Measurements from ENCODE around the gene CDH5. TPM values are rescaled to one million over a fixed set of nuclear protein-coding genes. Genes with fewer than 3 reads are reported as not detected.

The CDH5 gene
- total RNA-seq, 1 donor from 2014 or later, result 13.5 TPM

GRCh38 chr16:66353055-66353454 lies 13.4 kb upstream of the CDH5 start:
- DNase-seq (ENCODE audit: low spot score), result no peak
- no peak for ATAC-seq

GRCh38 chr16:66354034-66354909 lies 12.2 kb upstream of the CDH5 start:
- ATAC-seq (peak; percentile 10), DNase-seq (ENCODE audit: low spot score) (no peak)

GRCh38 chr16:66355526-66355925 lies 11.0 kb upstream of the CDH5 start:
- no peak for ATAC-seq
- DNase-seq (ENCODE audit: low spot score), result no peak

DNA sequence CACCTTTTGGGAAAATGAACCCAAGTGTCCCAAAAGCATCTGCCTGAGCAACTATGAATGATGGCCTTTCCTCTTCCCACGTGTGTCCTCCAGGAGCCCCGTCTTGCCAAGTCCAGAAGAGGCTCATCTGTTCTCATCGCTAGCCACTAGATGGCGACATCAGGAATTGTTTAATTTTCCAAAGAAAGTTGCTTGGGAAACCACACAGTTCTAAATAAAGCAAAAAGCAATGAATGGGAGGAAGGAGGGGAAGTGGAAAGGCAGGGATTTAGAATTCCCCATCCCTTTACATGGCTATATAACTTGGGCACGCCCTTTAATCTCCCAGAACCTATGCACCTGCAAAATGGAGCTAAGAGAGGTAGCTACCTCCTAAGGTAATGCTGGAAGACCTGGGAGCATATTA lies 9.0 kb upstream of the CDH5 start:
- DNase-seq (ENCODE audit: low spot score), result no peak
- peak; percentile 77 for ATAC-seq

DNA sequence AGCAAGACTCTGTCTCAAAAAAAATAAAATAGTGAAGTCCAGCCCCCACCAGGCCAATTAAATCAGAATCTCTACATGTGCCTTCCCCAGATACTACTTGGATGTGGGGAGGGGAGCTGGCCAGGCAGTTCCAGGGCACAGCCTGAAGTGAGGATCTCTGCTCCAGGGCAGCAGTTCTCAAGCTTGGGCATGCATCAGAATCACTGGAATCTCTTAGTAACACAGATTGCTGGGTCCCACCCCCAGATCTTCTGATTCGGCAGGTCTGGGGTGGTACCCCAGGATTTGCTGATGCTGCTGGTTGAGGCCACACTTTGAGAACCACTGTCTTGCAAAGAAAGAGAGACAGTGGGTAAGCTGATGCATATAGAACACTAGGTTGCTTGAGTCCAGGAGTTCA lies 8.3 kb upstream of the CDH5 start:
- DNase-seq (ENCODE audit: low spot score) (no peak), ATAC-seq (no peak)

DNA sequence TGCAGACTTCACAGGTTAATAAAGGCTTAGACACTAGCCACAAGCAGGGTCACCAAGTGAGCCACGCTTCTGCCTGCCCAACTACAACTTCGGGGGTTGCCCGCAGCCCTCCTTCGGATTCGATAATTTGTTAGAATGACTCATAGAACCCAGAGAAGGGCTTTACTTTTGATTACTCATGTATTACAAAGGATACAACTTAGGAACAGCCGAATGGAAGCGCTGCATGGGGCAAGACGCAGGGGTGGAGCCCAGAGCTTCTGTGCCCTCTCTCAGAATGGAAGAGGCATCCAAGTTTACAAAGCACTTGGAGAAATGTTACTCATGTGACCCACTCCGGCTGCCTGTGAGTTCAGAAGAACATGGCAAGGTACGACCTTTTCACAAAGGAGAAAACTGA lies 7.5 kb upstream of the CDH5 start:
- ATAC-seq (no peak), DNase-seq (ENCODE audit: low spot score) (no peak)

GRCh38 chr16:66359811-66360608 lies 6.5 kb upstream of the CDH5 start:
- no peak for DNase-seq (ENCODE audit: low spot score)

DNA sequence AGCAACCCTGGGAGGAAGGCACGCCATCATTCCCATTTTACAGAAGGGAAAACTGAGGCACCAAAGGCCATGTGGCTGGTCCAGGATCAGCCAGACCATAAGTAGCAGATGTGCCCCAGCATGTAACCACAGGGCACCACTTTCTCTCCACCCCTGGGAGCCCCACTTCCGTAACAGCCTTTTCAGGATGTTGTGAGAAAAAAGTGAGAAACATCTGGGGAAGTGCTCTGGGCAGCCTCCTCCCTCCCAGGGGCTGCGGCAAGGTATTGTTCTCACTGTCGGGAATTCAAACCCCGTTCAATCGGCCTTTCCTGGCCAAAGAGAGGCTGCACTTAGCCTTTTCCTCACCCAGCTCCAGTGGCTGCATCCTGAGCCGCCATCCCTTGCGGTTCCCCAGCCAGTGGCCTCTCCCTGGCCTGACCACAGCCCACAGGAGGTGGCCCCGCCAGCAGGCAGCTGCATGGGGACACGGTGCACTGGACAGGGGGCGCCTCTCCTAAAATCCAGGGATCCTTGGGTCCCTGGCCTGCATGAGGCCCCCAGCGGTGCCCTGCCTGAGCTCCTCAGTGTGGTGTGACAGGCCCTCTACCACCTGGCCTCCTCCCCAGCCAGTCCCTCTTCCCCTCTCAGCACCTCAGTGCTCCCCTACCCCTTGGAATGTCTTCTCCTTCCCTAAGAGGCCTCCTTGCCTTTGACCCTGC lies 5.7 kb upstream of the CDH5 start:
- no peak for DNase-seq (ENCODE audit: low spot score)
- ATAC-seq, result no peak

More at GRCh38 chr16:66359811-66360608, 6.5 kb upstream of the CDH5 start:
- peak; percentile 40 for ATAC-seq

- no peak for ATAC-seq
- DNase-seq (ENCODE audit: low spot score), result no peak
These were observed 4.8 kb upstream of the CDH5 start for GRCh38 chr16:66361604-66362135.

GRCh38 chr16:66363211-66363777 lies 3.2 kb upstream of the CDH5 start:
- ATAC-seq (no peak), DNase-seq (ENCODE audit: low spot score) (no peak)

DNA sequence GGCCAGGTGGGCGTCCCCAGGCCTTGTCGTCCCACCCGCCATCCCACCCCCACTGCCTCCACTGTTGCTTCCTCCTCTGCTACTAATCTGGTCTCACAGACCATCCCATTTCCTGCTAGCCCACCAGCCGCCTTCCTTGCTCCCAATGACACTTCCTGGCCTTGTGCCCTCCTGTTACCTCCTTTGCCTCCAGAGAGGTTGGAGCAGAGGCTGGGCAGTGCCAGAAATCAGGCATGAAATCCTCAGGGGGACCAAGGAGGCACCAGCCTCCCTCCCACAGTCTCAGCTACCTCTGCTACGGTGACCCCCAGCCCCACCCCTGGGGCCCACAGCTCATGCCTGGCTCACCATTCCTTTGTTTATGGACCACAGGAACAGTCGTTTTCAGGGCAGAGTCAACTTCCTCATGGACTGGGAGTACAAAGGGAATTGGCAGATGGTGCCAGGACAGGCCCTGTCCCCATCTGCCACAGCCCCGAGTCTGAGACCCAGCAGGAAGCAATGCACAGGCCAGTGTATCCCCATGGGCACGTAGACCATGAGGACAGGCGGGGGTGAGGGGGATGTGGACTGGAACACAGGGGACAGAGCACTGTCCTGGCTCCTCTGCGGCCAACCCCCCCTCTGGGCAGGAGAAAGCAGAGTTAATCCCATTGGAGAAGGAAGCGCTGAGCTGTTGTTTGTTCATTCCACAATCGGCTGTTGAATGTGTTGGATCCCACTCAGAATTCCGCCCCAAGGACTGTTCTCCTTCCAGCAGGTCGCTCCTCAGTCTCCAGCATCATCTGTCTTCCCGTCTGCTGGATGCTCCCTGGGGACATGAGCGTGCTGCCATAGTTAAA lies 2.2 kb upstream of the CDH5 start:
- no peak for DNase-seq (ENCODE audit: low spot score)
- peak; percentile 16 for ATAC-seq

DNA sequence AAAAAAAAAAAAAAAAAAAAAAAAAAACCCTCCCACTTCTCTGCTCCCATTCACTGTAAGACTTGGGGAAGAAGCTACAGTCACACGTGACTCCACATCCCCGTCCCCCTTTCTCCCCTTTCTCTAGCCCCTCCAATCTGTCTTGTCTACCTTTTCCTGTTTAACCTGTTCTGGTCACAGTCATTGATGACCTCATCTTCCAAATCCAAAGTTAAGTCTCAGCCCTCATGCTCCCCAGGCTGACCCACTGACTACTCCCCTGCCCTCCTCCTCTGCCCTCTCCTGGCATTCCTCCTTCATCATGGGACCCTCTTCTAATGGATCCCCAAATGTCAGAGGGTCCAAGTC lies 1.6 kb upstream of the CDH5 start:
- ATAC-seq (no peak), DNase-seq (ENCODE audit: low spot score) (no peak)

- ATAC-seq (peak; percentile 34), DNase-seq (ENCODE audit: low spot score) (no peak)
These were observed 840 bp upstream of the CDH5 start for GRCh38 chr16:66365651-66366050.

DNA sequence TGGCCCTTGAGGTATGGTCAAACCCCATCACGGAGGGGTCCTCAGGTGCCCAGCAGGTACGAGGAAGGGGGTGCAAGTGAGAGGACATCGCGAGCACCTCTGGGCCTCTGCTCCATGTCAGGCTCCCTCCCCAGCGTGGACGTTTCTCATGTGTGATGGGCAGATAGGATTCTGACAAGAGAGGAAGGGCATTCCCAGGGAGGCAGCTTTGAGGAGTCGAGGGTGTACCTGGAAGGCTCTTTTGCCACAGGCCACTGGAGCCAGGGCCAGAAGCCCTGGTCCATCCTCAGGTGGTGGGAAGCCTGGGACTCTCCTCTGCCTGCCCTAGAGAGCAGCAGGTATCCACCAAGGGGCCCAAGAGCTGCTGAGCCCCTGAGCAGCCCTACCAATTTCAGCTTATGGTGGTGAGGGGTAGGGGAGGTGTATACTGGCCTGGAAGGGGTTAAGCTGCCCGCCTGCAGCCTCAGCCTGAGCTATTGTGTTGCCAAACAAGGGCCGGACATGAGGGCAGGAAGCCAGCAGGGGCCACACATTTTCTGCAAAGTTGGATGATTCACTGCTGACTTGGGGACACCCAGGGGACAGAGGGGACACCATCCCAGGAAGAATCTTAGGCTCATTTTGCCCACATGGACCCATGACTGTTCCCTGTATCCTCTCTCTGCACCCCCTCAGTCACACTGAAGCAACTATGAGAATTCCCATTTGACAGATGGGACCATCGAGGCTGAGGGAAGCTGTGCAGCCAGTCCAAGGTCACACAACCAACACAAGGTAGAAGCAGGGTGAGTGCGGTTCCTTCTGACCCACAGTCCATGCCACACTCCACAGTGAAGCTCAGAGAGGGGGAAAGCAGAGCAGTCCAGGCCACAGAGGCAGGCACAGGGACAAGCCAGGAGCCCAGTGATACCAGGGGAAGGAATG lies 1.7 kb downstream of the CDH5 start:
- DNase-seq (ENCODE audit: low spot score), result no peak
- ATAC-seq, result no peak

DNA sequence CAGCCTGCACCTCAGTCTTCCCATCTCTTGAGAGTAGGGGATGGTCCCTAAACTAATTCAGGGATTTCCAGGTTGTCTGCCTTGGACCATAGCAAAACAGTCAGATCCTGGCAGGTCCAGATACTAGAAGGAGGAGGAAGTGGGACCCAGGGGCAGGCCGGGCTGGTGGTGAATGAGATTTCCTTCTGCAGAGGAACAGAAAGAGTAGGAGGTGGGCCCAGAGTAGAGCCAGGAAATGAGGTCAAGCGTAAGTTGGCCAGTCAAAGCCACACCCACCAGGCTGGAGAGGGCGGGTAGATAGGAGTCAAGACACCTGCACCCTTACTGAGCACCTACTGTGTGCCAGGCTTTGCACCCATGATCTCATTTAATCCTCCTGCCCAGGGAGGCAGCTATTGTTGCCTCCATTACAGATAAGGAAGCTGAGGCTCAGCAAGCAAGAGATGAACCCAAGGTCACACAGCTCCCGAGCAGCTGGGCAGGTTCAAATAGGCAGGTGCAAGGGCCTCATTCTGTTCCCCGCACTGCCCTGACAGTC lies 2.6 kb downstream of the CDH5 start:
- no peak for DNase-seq (ENCODE audit: low spot score)
- ATAC-seq, result peak; percentile 33

DNA sequence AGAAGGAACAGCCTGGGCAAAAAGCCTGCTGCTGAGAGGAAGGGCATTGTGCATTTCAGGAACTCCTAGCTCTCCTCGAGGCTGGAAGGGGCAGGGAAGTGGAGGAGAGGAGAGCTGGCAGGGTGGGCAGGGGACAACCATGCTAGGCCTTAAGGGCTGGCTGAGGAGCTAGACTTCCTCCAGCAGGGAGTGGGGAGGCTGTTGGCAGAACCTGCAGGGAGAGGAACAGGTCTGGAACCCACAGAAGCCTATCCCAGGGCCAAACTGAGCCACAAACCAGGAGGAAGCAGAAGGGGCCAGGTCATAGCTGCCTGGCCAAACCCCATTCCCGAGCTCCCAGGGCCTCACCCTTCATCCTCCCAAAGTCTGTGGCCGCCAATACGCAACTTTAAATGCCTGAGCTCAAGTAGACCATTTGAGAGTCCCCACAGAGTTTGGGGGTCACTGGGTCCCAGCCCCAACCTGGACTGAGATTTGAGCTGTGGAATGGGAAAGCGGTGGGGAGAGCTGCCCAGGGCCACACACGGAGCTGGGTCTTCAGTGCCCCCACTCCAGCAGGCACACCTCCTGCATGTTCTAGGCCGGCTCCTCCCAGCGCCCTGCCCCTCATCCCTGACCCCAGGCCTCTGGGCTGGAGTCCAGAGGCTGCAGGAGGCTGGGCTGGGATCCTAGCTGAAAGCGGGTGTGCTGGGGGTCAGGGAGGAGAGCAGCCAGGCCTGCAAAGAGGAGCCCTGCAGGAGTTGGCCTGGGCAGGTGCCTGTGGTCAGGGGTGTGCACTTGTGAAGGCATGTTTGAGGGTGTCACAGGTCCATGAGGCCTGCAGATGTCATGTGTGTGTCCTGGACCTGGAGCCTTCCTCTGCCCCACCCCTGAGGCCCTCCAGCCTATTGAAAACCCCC lies 4.5 kb downstream of the CDH5 start:
- ATAC-seq, result peak; percentile 42
- no peak for DNase-seq (ENCODE audit: low spot score)

DNA sequence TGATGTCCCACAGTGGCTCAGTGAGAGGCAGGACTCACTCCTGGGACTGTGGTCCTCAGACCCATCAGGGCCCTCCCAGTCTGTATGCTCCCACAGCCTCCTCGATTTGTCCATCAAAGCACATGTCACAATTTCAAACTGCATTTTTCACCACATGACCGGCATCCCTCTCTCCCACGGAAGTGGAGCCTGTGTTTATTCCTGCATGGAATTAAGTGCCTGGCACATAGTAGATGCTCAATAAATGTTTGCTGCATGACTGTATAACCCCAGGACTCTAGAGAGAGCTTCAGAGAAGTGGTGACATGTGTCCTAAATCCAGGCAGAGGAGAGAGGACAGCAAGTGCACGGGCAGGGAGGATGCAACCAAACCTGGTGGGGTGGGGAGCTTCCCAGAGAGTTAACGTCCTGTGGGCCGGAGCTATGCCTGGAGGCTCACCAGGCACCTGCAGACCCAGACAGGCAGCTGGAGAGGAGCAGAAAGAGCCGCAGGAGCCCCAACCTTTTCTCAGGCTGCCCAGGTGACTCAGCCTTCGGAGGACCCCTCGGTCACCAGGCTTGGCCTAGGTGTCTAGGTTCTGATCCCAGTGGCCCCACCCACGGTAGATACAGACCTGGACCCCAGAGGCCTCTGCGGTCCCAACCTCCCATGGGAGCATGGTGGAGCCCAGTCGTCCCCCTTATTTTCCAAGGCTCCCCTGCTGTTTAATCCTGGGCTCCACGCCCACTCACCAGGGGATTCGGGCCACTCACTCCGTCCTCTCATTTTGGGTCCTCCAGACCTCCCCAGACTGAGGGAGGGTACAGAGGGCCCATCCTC lies 5.8 kb downstream of the CDH5 start:
- DNase-seq (ENCODE audit: low spot score), result no peak
- no peak for ATAC-seq

Measured in left lobe of liver (tissue), 2 donors.